CD4-positive, alpha-beta T cell treated with Interleukin-12 subunit alpha and Interleukin-12 subunit beta, for 1 hour (primary cell): ENCODE results near the gene DHX58.

ENCODE experiments used
- DNase-seq: peaks from one replicate; pipeline ENCODE4 v3.0.0-alpha.2; 2020

The DHX58 gene

DNA sequence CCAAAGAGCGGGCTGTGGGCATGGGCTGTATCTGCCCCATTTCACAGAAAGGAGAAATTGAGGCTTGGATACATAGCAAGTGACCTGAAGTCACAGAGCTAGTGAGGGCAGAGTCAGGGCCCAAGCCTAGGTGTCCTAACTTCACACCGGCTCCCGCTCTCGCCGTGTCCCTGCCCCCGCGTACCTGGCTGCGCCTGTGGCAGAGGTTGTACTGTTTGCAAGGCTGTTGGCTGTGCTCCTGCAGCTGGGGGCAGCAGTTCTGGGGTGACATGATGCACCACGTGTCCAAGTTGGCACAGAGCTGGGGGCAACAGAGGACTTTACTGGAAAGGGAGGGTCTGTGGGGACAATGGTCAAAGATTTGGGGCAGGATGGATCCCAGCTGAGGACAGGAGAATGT, 3.4 kb downstream of the DHX58 start:
- no peak for DNase-seq

DNA sequence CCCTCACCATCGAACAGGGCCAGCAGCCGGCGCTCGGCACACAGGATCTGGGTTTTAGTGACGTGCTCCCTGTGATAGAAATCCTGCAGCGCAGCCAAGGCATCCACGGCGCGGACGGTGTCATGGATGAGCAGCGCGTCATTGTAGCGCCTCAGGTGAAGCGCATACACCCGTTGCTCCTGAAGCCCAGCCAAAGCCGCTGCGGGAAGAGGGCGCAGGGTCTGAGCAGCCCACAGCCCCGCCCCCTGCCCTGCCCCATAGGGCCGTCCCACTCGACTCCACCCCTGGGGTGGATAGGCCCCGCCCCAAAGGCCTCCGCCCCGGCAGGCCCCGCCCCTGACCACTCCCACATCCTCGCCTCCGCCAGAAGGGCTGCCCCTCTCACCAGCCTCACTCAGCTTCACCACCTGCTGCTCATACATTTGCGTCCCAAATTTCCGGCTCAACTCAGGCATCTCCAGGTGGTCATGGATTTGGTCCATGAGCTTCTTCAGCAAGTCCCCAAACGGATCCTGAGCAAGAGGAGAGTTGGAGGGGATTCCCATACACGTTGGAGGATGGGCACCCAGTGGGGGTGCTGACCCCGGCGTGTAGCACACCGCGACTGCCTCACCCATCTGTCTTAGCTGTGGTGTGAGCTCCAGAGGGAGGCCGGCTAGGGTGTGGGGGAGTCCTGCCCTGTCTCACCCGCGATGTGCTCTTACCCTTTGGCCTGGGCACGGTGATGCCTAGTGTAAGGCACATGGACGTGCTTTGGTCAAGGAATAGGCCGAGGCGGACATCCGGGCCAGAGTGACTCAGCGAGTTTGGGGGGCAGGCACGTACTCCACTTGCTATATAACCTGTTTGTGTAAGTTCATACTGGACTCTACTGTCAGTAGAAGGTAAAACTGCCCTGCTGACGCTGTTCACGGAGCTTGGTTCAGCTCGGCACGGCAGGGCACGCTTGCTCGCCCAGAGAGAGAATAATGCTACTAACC, 4.6 kb downstream of the DHX58 start:
- peak; percentile 91 for DNase-seq

- no peak for DNase-seq
Observed at GRCh38 chr17:42107124-42107523, 5.4 kb downstream of the DHX58 start.

GRCh38 chr17:42106009-42106408, 6.5 kb downstream of the DHX58 start:
- no peak for DNase-seq

DNA sequence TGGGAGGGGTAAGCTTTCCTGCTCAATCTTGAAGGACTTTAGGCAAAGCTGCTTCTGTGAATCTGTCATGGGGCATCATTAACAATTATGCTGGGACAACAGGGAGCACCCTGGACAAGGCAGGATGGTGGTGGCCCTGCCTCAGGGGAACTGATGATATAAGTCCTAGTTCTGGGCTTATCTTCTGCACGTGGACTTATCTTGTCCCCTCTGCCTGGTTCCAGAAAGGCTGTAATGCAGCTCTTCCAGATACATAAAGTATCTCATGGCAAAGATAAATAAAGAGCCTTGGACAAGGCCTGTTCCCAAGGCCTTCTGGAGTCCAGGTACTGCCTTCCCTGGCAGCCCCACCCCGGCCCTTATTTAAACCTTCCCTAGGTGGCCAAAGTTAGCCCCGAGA, 8.2 kb downstream of the DHX58 start:
- DNase-seq, result no peak

DNA sequence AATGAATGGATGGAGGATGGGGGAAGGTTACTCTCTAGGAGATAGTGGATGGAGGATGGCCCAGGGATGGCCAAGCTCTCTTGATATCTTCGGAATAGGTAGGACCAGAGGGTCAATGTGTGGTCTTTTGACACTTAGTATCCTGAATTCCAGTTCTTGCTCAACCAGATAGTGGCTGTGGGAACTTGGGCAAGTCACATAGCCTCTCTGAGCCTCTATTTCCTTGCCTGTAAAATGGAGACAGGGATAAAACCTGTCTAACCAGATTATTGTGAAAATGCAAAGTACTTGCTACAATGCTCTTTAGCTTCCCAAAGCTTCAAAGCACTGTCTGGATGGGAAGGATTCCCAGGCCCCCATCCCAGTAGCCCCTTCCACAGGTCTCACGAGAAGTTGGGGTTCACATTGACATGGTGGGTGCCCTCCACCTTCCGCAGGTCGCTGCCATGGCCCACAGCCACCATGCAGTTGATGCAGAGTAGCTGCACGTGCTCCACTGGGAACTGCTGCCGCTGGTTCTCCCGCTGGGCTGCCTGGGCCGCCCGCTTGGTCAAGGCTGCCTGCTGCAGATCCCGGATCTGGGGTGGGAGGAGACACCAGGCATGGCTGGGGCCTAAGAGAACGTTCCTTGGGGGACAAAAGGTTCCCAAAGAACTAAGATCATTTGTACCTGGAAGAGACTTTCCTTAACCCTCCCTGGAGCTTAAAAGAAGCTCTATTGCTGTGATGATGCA, 9.1 kb downstream of the DHX58 start:
- no peak for DNase-seq

DNA sequence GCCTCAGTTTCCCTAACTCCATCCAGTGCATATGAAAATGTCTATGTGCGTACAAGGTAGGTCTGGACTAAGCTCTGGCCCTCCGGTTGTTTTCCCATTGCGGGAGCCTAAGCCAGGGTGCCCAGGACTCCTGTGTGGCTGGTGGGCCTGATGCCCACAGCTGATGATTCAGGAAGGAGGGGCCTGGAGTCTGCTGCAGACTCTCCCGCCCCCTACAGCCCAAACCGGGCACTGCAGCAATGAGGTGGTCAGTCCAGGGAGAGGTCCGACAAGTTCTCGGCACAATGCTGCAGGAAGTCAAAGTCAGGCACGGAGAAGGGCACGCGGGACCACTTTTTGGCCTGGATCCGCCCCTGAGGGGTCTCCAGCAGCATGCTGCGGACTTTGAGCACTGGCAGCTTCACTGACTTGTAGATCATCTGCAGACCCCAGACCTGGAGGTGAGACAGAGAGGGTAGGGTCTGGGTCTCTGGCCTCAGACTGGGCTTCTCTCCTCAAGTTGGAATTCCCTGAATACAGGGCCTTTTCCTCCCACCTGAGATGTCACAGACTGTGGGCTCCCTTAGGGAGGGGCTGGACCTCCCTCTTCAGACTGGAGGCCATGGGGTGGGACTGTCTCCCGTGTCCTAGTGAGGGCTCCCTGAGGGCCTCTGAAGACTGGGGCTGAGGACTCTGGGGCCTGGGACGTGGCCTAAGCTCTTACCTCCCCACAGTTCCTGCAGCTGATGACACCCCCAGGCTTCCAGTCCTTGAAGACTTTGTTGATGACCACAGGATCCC, 10.8 kb downstream of the DHX58 start:
- peak; percentile 64 for DNase-seq

- no peak for DNase-seq
Observed at GRCh38 chr17:42098730-42099399, 13.6 kb downstream of the DHX58 start.

- DNase-seq, result peak; percentile 58
Observed at GRCh38 chr17:42097691-42098631, 14.6 kb downstream of the DHX58 start, which contains the start of gene ZNF385C. TSS of gene ZNF385C (minus strand) at chr17:42098473. CDS start at chr17:42063056, 35,417 bp downstream.

- no peak for DNase-seq
Observed at GRCh38 chr17:42096360-42097111, 16.0 kb downstream of the DHX58 start.

DNA sequence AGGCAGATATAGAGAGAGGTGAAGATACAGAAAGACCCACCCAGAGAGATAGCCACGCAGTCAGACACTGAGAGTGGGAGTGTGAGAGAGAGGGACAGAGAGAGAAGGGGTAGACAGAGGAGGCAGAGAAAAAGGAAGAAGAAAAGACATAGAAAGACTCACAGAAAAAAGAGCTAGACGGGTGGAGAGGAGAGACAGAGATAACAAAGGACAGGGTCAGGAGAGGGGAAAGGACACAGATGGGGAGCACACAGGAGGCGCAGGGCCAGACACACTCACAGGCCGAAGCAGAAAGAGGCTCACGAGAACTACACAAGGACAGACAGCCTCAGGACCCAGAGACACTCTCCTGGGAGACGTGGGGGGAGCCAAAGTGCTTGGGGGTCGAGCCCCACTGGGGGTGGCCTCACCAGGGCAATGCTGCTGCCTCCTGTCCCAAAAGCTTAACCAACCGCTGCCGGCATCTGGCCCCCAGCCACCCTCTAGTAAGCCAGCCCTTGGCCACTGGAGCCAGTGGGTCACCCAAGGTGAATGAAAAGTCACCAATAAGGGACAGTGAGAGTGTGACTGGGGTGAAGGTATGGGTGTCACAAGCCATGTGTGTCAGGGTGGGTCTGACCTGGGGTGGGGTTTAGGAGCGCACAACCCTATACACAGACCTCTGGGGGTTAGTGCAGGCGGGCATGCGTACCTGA, 18.0 kb downstream of the DHX58 start:
- no peak for DNase-seq

DNA sequence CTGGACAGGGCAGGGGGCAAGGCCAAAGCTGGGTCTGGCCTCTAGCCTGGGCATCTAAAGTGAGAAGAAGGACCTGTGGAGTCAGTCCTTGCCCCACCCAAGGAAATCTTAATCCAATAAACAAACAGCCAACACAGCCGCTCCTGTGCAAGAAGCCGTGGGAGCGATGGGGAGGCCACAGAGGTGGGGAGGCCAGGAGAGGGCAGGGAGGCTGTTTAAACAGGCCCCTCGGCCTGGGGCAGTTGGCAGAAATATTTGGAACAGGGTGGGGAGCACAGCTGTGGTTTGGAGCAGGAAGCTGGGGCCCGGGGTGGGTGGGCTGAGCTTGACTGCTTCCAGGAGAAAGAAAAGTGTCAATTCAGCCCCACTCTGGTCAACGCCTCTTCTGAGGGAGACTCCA, 19.6 kb downstream of the DHX58 start:
- DNase-seq, result no peak

DNA sequence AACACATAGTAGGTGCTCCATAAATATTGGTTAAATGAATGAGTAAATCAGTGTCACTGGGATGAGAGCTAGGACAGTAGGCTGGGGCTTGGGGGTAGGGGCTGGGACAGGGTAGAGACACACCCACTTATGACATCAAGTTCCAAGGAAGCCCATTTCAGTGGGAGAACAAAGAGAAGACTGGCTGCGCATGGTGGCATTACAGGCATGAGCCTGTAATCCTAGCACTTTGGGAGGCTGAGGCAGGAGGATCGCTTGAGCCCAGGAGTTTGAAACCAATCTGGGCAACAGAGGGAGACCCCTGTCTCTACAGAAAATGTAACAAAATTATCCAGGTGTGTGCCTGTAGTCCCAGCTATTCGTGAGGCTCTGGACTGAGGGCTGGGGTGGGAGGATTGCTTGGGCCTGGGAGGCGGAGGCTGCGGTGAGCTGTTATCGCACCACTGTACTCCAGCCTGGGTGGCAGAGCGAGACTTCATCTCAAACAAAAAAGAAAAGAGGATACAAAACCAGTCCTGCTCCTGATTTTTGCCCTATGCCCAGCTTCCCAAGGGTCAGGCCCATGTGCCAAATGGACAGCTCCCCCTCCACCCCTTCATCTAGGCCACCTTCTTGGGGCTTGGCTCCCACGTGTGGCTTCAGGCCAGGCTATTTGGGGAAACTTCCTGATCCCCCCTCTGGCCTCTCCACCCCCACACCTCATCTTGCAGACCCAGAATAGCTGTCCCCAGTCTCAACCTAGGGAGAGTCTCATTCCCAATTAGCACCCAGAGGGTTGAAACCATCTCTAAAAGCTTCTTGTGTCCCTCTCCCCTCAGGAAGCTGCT, 21.3 kb downstream of the DHX58 start:
- no peak for DNase-seq

DNA sequence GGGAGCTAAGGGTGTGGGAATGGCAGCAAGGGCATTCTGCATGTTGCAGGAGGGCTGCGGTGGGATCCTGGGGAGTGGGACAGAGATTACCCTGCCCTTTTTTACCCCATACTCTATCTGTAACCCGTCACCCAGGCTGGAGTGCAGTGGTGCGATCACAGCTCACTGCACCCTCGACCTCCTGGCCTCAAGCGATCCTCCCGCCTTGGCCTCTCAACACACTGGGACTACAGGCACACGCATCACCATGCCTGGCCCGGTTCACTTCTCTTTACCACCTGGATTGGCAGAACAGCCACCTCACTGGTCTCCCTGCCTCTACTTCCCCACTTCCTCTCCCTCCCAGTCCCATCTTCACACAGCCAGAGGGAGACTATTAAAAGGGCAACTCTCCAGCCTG, 23.8 kb downstream of the DHX58 start:
- DNase-seq, result no peak

DNA sequence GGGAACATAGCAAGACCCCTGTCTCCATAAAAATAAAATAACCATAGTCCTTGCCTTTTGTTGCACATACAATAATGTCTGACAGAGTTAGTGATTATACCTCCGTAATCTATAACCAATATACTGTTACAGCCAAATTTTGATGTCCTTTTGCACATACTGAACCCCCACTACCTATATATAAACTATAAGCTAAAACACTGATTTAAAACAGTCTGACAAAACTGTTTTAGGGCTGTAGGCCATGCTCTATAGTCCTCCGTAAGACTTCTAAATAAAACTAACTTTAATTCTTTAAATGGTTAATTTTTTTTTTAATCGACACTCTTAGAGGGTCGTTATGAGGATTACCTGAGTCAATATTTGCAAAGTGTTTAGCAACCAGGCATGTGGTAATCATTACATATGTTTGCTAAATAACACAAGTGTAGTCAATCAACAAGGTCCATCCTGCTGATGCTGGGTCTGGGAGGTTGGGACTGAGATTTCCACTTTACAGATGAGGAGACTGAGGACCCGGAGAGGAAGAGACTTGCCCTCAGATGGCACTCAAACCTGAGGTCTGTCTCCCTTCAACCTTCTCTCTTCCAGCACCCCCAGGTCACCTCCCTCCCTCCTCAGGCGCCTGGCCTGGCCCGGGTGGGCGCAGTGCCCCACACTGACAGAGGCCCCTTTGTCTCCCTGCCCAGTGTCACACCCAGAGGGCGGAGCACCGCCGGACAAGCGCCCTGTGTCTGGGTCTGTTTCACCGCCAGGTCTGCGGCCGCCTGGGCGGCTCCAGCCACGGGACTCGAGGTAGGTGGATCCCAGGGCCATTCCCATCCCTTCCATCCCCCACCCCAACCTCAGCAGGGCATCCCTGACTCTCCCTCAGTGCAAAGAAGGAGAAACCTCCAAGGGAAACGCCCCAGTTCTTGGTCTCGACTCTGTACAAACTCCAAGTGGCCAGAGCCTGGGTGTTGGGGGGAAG, 24.5 kb downstream of the DHX58 start:
- no peak for DNase-seq

DNA sequence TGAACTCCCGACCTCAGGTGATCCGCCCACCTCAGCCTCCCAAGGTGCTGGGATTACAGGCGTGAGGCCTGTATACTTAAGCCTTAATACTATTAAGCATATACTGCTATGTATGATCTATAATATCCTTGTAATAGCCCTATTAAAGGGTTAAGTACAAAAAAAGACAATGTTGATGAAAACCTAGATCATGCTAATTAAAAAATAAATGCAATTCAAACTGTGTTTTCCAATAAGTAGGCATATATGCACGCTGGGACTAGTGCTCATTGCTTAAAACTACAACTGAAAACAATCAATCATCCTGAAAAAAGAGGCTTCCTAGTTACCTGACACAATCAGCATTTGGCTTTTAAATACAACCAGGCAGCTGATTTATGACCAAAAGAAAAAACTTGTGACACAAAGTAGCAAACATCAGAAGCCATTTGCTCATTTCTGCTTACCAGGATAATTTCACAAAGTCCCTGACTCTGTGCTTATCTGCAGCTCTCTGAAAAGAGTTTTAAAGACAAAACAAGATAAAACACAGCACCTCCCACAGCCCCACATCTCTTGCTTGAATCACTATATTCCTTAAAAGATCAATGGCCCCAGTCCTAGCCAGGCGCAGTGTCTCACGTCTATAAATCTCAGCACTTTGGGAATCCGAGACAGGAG, 25.3 kb downstream of the DHX58 start:
- DNase-seq, result no peak

DNA sequence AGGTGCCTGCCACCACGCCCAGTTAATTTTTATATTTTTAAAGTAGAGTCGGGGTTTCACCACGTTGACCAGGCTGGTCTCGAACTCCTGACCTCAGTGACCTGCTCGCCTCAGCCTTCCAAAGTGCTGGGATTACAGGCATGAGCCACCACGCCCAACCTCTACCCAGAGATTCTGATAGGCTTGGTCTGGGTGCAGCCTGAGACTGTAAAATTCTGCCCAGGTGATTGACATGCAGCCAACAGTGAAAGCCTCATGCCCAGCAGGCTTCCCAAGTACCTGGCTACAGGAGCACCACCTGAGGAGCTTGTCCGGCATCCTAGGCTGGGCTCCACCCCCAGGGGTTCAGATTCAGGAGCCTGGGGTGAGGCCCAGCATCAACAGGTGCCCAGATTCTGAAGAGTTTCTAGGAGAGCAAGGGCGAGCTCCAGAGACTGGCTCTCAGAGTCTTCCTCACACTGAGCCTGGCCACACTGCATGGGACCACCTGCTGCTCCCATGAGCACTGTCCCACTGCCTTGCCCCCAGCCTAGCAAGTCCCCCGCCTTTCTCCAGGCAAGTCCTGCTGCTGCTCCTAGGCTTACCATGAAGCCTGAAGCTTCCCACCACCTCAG, 30.9 kb downstream of the DHX58 start:
- no peak for DNase-seq
